ENCODE results near the gene MAPKAPK3. TPM values are rescaled to one million over a fixed set of nuclear protein-coding genes. Genes with fewer than 3 reads are reported as not detected.

MAPKAPK3 gene
- total RNA-seq, 4 donors from 2014 or later, result 235 to 466 (median 387) TPM

- TF ChIP-seq POLR2A (IDR thresholded peaks at IDR 0.05), result peak; percentile 54 to 74
- peak; percentile 54 to 64 (median 63) for TF ChIP-seq CTCF (IDR thresholded peaks at IDR 0.05 in 4 of 5, conservative IDR thresholded peaks at IDR 0.05 in 1 of 5)
- H3K9me3 ChIP-seq, result no peaks in the 10 kb centered on the region
- in situ Hi-C loops (cut with MboI; ENCODE audit: low sequenced_read_pairs in 4 of 4) (loop anchor here in 1 of 4 donors (10.0 kb wide), 1 partner anchor 747 kb away; no protein-coding TSS in a partner anchor), intact Hi-C loops (cut with DNase I; ENCODE audit: low total_unique reads) (loop anchor here (1.0 kb wide), 2 partner anchors 25 to 43 kb away; no protein-coding TSS in a partner anchor)
- H3K27ac ChIP-seq, result peak overlapping the region; percentile 96 to 98 (median 98)
- peak overlapping the region in 2 of 4 donors; percentile 12 to 22 for H3K4me3 ChIP-seq
- H3K36me3 ChIP-seq, result no peaks in the 10 kb centered on the region
- peaks cover 63 to 96% of the 10 kb centered on the region in 2 donors for H3K4me1 ChIP-seq
- peak; percentile 66 to 76 for ATAC-seq
- H3K27me3 ChIP-seq, result no peaks in the 10 kb centered on the region
- DNase-seq, result peak; percentile 96 to 99
Observed at GRCh38 chr3:50627407-50628051, 10.6 kb downstream of the MAPKAPK3 start.

DNA sequence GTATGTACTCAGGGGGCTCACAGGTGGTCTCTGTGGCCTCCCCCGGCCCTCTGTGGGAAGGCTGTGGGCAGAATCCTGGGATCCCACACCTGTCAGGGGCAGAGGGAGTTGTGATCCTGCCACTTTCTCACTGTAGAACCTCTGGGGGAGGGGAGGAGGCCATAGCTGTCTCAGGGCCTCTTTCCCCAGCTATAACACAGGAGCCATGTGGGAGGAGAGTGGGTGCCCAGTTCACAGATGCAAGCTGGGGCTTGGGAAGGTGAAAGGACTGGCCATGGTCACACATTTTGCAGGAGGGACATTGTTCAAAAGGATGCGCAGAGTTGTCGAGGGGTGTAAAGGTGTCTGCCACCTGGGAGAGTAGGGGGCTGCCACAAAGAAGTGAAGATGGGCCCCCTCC lies 11.7 kb downstream of the MAPKAPK3 start:
- in situ Hi-C loops (cut with MboI; ENCODE audit: low sequenced_read_pairs in 4 of 4), result loop anchor here in 1 of 4 donors (10.0 kb wide), 1 partner anchor 746 kb away; no protein-coding TSS in a partner anchor

DNA sequence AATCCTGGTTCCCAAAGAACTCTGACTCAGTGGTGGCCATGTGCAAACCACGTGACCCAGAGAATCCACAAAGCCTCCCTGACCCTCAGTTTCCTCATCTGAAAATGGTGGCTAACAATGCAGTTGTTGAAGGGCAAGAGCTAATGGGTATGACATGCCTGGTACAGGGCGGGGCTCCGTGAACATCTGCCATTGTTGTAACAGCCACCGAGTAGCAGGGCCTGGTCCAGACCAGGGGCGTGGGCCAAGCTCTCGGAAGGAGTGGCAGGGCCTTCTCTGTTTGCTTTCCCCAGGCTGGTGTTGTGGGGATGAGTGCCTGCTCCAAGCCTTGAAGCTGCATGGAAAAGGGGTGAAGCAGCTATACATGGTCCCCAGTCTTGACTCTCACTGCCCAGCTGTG lies 13.4 kb downstream of the MAPKAPK3 start:
- Histone ChIP-seq H3K36me3 (no peaks in the 10 kb centered on the region), H3K27ac (peak overlapping the region; percentile 96 to 98 (median 98)), H3K4me1 (peaks cover 37 to 69% of the 10 kb centered on the region in 2 donors), H3K4me3 (no peak overlapping the region), H3K9me3 (no peaks in the 10 kb centered on the region), H3K27me3 (no peaks in the 10 kb centered on the region)
- DNase-seq, result peak in 1 of 2 donors; percentile 54
- ATAC-seq, result no peak
- TF ChIP-seq CTCF (IDR thresholded peaks at IDR 0.05 in 4 of 5, conservative IDR thresholded peaks at IDR 0.05 in 1 of 5) (no peak), POLR2A (IDR thresholded peaks at IDR 0.05) (no peak)
- intact Hi-C loops (cut with DNase I; ENCODE audit: low total_unique reads) (no loop called here), in situ Hi-C loops (cut with MboI; ENCODE audit: low sequenced_read_pairs in 4 of 4) (no loop called here)

More for the DNA sequence above, 11.7 kb downstream of the MAPKAPK3 start:
- intact Hi-C loops (cut with DNase I; ENCODE audit: low total_unique reads), result no loop called here
- Histone ChIP-seq H3K9me3 (no peaks in the 10 kb centered on the region), H3K27me3 (no peaks in the 10 kb centered on the region), H3K27ac (peak overlapping the region; percentile 96 to 98 (median 98)), H3K4me3 (no peak overlapping the region), H3K36me3 (no peaks in the 10 kb centered on the region), H3K4me1 (peaks cover 55 to 87% of the 10 kb centered on the region in 2 donors)
- ATAC-seq (no peak), DNase-seq (no peak)
- TF ChIP-seq POLR2A (IDR thresholded peaks at IDR 0.05), result no peak
- no peak for TF ChIP-seq CTCF (IDR thresholded peaks at IDR 0.05 in 4 of 5, conservative IDR thresholded peaks at IDR 0.05 in 1 of 5)

DNA sequence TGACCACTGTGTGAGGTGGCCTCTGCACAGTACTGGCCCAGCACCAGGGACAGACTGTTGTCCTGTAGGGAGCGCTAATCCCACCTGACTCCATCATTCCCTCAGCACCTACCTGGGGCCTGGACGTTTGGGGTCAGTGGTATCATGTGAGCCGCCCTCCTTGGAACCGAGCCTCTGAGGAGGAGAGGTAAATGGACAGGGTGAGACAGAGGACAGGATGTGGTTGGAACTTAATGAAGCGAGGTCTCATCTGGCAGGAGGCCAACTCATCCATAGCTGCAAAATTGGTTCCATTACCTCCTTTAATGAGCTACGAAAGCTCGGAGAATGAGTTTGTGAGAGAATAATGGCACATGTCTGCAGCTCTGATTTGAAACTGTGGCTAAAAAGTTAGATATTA lies 13.9 kb downstream of the MAPKAPK3 start:
- H3K4me1 ChIP-seq, result peaks cover 34 to 69% of the 10 kb centered on the region in 2 donors
- no peaks in the 10 kb centered on the region for H3K9me3 ChIP-seq
- no peak overlapping the region for H3K4me3 ChIP-seq
- intact Hi-C loops (cut with DNase I; ENCODE audit: low total_unique reads), result no loop called here
- in situ Hi-C loops (cut with MboI; ENCODE audit: low sequenced_read_pairs in 4 of 4), result no loop called here
- H3K36me3 ChIP-seq, result no peaks in the 10 kb centered on the region
- no peak for TF ChIP-seq POLR2A (IDR thresholded peaks at IDR 0.05)
- no peak for TF ChIP-seq CTCF (IDR thresholded peaks at IDR 0.05 in 4 of 5, conservative IDR thresholded peaks at IDR 0.05 in 1 of 5)
- peak overlapping the region; percentile 96 to 98 (median 98) for H3K27ac ChIP-seq
- ATAC-seq (no peak), DNase-seq (no peak)
- no peaks in the 10 kb centered on the region for H3K27me3 ChIP-seq
